Spleen (tissue), 13 donors: ENCODE data around the gene SPPL2C. TPM values are rescaled to one million over a fixed set of nuclear protein-coding genes. Genes with fewer than 3 reads are reported as not detected.

ENCODE experiments used
- DNase-seq: peaks from one replicate; pipeline ENCODE4 v3.0.0-alpha.2; 2020
- H3K27ac ChIP-seq, 8 donors: fragments of 200-600 bp; sonication (generic) in 7 of 8; 1 replicate in 4 of 8; 2 replicates in 4 of 8; pipeline versions ENCODE4 v1.5.0 to v1.8.0; 2016 to 2021; ENCODE audit warnings: inconsistent platforms in 4 of 8, mild to moderate bottlenecking in 4 of 8, moderate library complexity in 1 of 8
- H3K27me3 ChIP-seq, 7 donors: fragments of 200-600 bp; sonication (generic) in 6 of 7; replicated peaks in 1 of 7; 1 replicate in 4 of 7; 2 replicates in 3 of 7; pipeline versions ENCODE4 v1.5.0 to v1.8.0; 2016 to 2021; ENCODE audit warnings: inconsistent platforms in 3 of 7, mild to moderate bottlenecking in 1 of 7
- H3K36me3 ChIP-seq, 6 donors: fragments of 200-600 bp; sonication (generic) in 5 of 6; 1 replicate in 4 of 6; 2 replicates in 2 of 6; pipeline versions ENCODE4 v1.5.0 to v1.8.0; 2016 to 2021; ENCODE audit warnings: inconsistent platforms in 2 of 6
- H3K4me1 ChIP-seq, 6 donors: fragments of 200-600 bp; sonication (generic) in 5 of 6; 1 replicate in 3 of 6; 2 replicates in 3 of 6; pipeline versions ENCODE4 v1.5.0 to v1.8.0; 2016 to 2021; ENCODE audit warnings: inconsistent platforms in 3 of 6
- H3K4me3 ChIP-seq, 8 donors: fragments of 200-600 bp; sonication (generic) in 7 of 8; 1 replicate in 4 of 8; 2 replicates in 4 of 8; pipeline versions ENCODE4 v1.5.0 to v1.8.0; 2016 to 2021; ENCODE audit warnings: inconsistent platforms in 4 of 8, mild to moderate bottlenecking in 4 of 8, moderate library complexity in 2 of 8
- H3K9me3 ChIP-seq, 8 donors: fragments of 200-600 bp; sonication (generic) in 7 of 8; 1 replicate in 4 of 8; 2 replicates in 4 of 8; pipeline versions ENCODE4 v1.5.0 to v1.8.0; 2016 to 2021; ENCODE audit warnings: inconsistent platforms in 4 of 8
- CTCF ChIP-seq, 11 experiments: fragments of 200-600 bp in 7 of 11; fragments of 450-650 bp in 4 of 11; sonication (generic) in 4 of 11; IDR thresholded peaks in 8 of 11; conservative IDR thresholded peaks in 3 of 11; 1 replicate in 7 of 11; 2 replicates in 4 of 11; pipeline versions ENCODE4 v1.4.0 to v1.8.0; 2016 to 2021; ENCODE audit warnings: antibody characterized with exemption in 11 of 11, inconsistent platforms in 4 of 11, mild to moderate bottlenecking in 1 of 11
- POLR2A ChIP-seq, 3 donors: fragments of 450-650 bp; IDR thresholded peaks; one replicate each; pipeline ENCODE4 v1.5.1; 2017; ENCODE audit warnings: antibody characterized with exemption in 3 of 3, mild to moderate bottlenecking in 1 of 3
- POLR2AphosphoS5 ChIP-seq, 3 donors: sonication (generic); formaldehyde crosslinking; IDR thresholded peaks; one replicate each; pipeline ENCODE4 v1.5.1; 2017; ENCODE audit warnings: antibody characterized with exemption in 3 of 3
- WGBS, 5 donors: extraction: QIAGEN DNeasy Blood & Tissue Kit in 3 of 5; methylation state at CpG; one replicate each; pipeline versions ENCODE4 v1.1.5 to v1.1.7; 2013 to 2018; 5-methylcytosine and 5-hydroxymethylcytosine counted together
- intact Hi-C: fragments of 100-400 bp; cut with DNase I; formaldehyde crosslinking; loops from one replicate; pipeline ENCODE4 v1.15.0; 2023; ENCODE audit warnings: low total_unique reads
- long read RNA-seq, 2 donors: transcript quantifications; one replicate each; lab custom pipeline, GENCODE V29; 2026
- polyA plus RNA-seq, 3 donors: library from polyadenylated mRNA; stranded (reverse); fragments of 200-250 nt; gene quantifications; one replicate each; pipeline ENCODE4 v1.2.1, GENCODE V29; 2013
- total RNA-seq, 7 donors: library from RNA; depleted of rRNA in 3 of 7; stranded (reverse); fragments of >200 nt in 3 of 7; fragmentation: NEBNext Ultra II Directional in 4 of 7; extraction: Animal tissue kit (Norgen Biotek cat#: 25700) in 4 of 7; gene quantifications; one replicate each; pipeline versions ENCODE4 v1.1.0 to v1.2.1, GENCODE V29; 2016 to 2021
- donor health status: healthy with polysubstance abuse.
- donor health status: DM: no; HTN: no; CAD: no; lungs with moderate emphysema.
- donor health status: DM: no; HTN: no; CAD: no.
- donor health status: Bipolar disorder and iron deficiency.
- donor health status: healthy.
- donor health status: DM: no; HTN: no; CAD: no.
- donor health status: DM: yes; HTN: yes; CAD: no.

SPPL2C gene
- total RNA-seq = not detected
- polyA plus RNA-seq = not detected
- long read RNA-seq, donor 1 = 0 reads
- long read RNA-seq, donor 2 = 0 reads

- intact Hi-C loops = no loop called here
- peaks cover 0 to 13% (median 0%) of the 10 kb centered on the region in 7 donors for H3K27me3 ChIP-seq
- H3K9me3 ChIP-seq = no peaks in the 10 kb centered on the region
- 81 to 88% (median 84%) methylated on average over 9 to 25 of the region's 25 CpGs for WGBS, 5 donors
- H3K36me3 ChIP-seq = no peaks in the 10 kb centered on the region
- H3K4me3 ChIP-seq = no peak within 1 kb of the TSS
- TF ChIP-seq POLR2AphosphoS5 (IDR thresholded peaks at IDR 0.05) = no peak
- TF ChIP-seq POLR2A (IDR thresholded peaks at IDR 0.05) = no peak
- TF ChIP-seq CTCF (IDR thresholded peaks at IDR 0.05 in 8 of 11, conservative IDR thresholded peaks at IDR 0.05 in 3 of 11) = no peak
- H3K4me1 ChIP-seq = no peaks in the 10 kb centered on the region
- DNase-seq = peak; percentile 64
- H3K27ac ChIP-seq = no peak within 1 kb of the TSS
Measured at GRCh38 chr17:45844695-45845375, at the start of gene SPPL2C. Gene SPPL2C, plus strand, starts transcription at chr17:45844881. Its CDS starts 26 bp downstream, at chr17:45844907.

- DNase-seq = no peak
- 33 to 47% (median 38%) methylated on average over 2 of the region's 2 CpGs for WGBS, 5 donors
- intact Hi-C loops = no loop called here
- H3K9me3 ChIP-seq = no peaks in the 10 kb centered on the region
- H3K4me3 ChIP-seq = no peak overlapping the region
- no peaks in the 10 kb centered on the region for H3K4me1 ChIP-seq
- H3K36me3 ChIP-seq = no peaks in the 10 kb centered on the region
- peaks cover 0 to 95% (median 0%) of the 10 kb centered on the region in 7 donors for H3K27me3 ChIP-seq
- TF ChIP-seq CTCF (IDR thresholded peaks at IDR 0.05 in 8 of 11, conservative IDR thresholded peaks at IDR 0.05 in 3 of 11) = no peak
- TF ChIP-seq POLR2A (IDR thresholded peaks at IDR 0.05) = no peak
- TF ChIP-seq POLR2AphosphoS5 (IDR thresholded peaks at IDR 0.05) = no peak
- no peak overlapping the region for H3K27ac ChIP-seq
Measured at GRCh38 chr17:45800816-45801215, 43.9 kb upstream of the SPPL2C start.

- no peak overlapping the region for H3K27ac ChIP-seq
- TF ChIP-seq POLR2AphosphoS5 (IDR thresholded peaks at IDR 0.05) = no peak
- TF ChIP-seq POLR2A (IDR thresholded peaks at IDR 0.05) = no peak
- no peak for TF ChIP-seq CTCF (IDR thresholded peaks at IDR 0.05 in 8 of 11, conservative IDR thresholded peaks at IDR 0.05 in 3 of 11)
- H3K4me3 ChIP-seq = no peak overlapping the region
- intact Hi-C loops = no loop called here
- WGBS, 5 donors = 73 to 80% (median 79%) methylated on average over 8 of the region's 8 CpGs
- no peaks in the 10 kb centered on the region for H3K9me3 ChIP-seq
- H3K36me3 ChIP-seq = no peaks in the 10 kb centered on the region
- H3K4me1 ChIP-seq = no peaks in the 10 kb centered on the region
- peaks cover 0 to 95% (median 0%) of the 10 kb centered on the region in 7 donors for H3K27me3 ChIP-seq
- DNase-seq = no peak
Measured at GRCh38 chr17:45801421-45801820, 43.3 kb upstream of the SPPL2C start.

- Histone ChIP-seq H3K36me3 (no peaks in the 10 kb centered on the region), H3K9me3 (no peaks in the 10 kb centered on the region), H3K27me3 (peaks cover 0 to 74% (median 6%) of the 10 kb centered on the region in 7 donors), H3K4me3 (no peak overlapping the region), H3K4me1 (no peaks in the 10 kb centered on the region), H3K27ac (no peak overlapping the region)
- intact Hi-C loops = no loop called here
- no peak for DNase-seq
- WGBS, 5 donors = 77 to 96% (median 88%) methylated on average over 1 of the region's 1 CpG
- TF ChIP-seq POLR2AphosphoS5 (IDR thresholded peaks at IDR 0.05) (no peak), CTCF (IDR thresholded peaks at IDR 0.05 in 8 of 11, conservative IDR thresholded peaks at IDR 0.05 in 3 of 11) (no peak), POLR2A (IDR thresholded peaks at IDR 0.05) (no peak)
Measured at GRCh38 chr17:45808845-45809244, 35.8 kb upstream of the SPPL2C start.
